PFSK-1 (cell line): ENCODE results near the gene BRIP1.

Experiments used
- FOXP2 ChIP-seq: optimal IDR thresholded peaks from 2 replicates; pipeline ENCODE3; 2011; ENCODE audit warnings: borderline replicate concordance, control low read depth, inconsistent platforms; ENCODE audit not compliant: insufficient read depth; ENCODE audit errors: extremely low read length, extremely low read depth
- POLR2AphosphoS5 ChIP-seq: IDR thresholded peaks from 2 replicates; pipeline ENCODE4 v1.6.1; 2012; ENCODE audit warnings: low read depth, mild to moderate bottlenecking, control low read depth, low read length, moderate library complexity
- REST ChIP-seq, 2 experiments: IDR thresholded peaks; 2 replicates each; pipeline versions ENCODE4 v1.6.1 to v1.8.0; 2011 to 2012; ENCODE audit warnings: low read depth in 2 of 2, low read length in 2 of 2, control low read depth in 1 of 2, inconsistent platforms in 1 of 2, mild to moderate bottlenecking in 1 of 2, moderate library complexity in 1 of 2; ENCODE audit not compliant: insufficient read depth in 1 of 2
- SIN3A ChIP-seq: IDR thresholded peaks from 2 replicates; pipeline ENCODE4 v1.6.1; 2012; ENCODE audit warnings: mild to moderate bottlenecking, low read length, moderate library complexity, borderline replicate concordance; ENCODE audit not compliant: insufficient read depth
- TAF1 ChIP-seq: IDR thresholded peaks from 2 replicates; pipeline ENCODE4 v1.6.1; 2012; ENCODE audit warnings: low read length, control low read depth, borderline replicate concordance; ENCODE audit not compliant: insufficient read depth

The BRIP1 gene

DNA sequence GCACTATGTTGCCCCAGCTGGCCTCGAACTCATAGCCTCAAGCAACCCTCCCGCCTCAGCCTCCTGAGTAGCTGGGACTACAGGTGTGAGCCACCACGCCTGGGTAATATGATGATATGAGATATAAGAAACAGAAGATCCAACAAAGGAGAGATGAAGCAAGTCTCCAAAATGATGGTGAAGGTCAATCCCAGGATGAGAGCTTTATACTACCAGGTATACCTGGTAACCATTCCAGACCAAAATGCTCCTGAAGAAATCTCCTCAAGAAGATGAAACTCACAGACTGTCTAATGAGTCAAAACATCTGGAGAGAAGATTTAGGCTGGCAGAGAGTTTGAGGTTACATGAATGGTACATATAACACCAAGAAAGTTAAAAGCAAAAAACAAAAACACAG lies 39.9 kb upstream of the BRIP1 start:
- TF ChIP-seq TAF1, result no peak
- no peak for TF ChIP-seq SIN3A
- TF ChIP-seq POLR2AphosphoS5, result no peak
- TF ChIP-seq REST (IDR thresholded peaks at IDR 0.05; ENCODE audit: insufficient read depth in 1 of 2, low read depth in 2 of 2, low read length in 2 of 2), result no peak
- no peak for TF ChIP-seq FOXP2

- TF ChIP-seq SIN3A (no peak), POLR2AphosphoS5 (no peak), TAF1 (no peak), FOXP2 (no peak), REST (IDR thresholded peaks at IDR 0.05; ENCODE audit: insufficient read depth in 1 of 2, low read depth in 2 of 2, low read length in 2 of 2) (no peak)
These were observed 34.3 kb upstream of the BRIP1 start for GRCh38 chr17:61897548-61898180.

DNA sequence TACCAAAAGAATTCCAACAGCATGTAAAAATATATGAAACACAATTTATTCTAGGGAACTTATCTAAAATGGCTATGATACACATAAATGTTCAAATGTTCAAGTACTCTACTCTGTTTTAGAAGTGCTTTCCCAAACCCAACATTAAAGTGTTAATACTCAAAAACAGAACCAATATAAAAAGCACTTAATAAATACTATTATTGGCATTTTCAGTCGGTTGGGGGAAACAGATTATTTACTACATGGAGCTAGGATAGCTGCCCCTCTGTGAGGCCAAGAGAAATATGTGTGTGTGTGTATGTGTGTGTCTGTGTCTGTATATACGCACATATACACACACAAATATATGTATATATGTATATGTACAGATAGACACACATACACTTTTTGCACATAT lies 32.1 kb upstream of the BRIP1 start:
- no peak for TF ChIP-seq FOXP2
- TF ChIP-seq TAF1, result no peak
- no peak for TF ChIP-seq POLR2AphosphoS5
- TF ChIP-seq REST (IDR thresholded peaks at IDR 0.05; ENCODE audit: insufficient read depth in 1 of 2, low read depth in 2 of 2, low read length in 2 of 2), result no peak
- TF ChIP-seq SIN3A, result no peak

DNA sequence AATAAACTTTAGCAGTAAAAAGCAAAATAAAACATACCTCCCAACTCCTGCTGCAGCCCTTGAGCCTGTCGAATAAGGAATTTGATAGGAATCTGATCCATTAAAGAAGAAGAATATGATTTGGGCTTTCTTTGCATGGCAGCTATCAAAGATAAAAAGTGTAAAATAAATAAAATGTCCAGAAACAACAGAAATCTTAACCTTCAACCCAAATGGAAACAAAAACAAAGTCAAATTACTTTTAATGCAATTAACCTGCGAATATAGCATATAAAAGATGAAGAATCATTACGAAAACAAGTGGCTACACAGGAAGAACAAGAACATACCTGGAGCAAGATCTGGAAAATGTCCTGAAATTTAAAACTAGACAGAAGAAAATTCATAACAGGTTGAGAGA lies 21.5 kb upstream of the BRIP1 start:
- TF ChIP-seq REST (IDR thresholded peaks at IDR 0.05; ENCODE audit: insufficient read depth in 1 of 2, low read depth in 2 of 2, low read length in 2 of 2) (no peak), TAF1 (no peak), SIN3A (no peak), POLR2AphosphoS5 (no peak), FOXP2 (no peak)
